ENCODE measurements around the gene GRPEL2.
A peak's percentile ranks its signal among the peaks of the same experiment; 100 is the strongest.
"Not testable (repeated sequence)": the region's sequence is repeated elsewhere in the genome, so short reads cannot be mapped to it uniquely, and the experiment has no call there.

GRPEL2 gene

DNA sequence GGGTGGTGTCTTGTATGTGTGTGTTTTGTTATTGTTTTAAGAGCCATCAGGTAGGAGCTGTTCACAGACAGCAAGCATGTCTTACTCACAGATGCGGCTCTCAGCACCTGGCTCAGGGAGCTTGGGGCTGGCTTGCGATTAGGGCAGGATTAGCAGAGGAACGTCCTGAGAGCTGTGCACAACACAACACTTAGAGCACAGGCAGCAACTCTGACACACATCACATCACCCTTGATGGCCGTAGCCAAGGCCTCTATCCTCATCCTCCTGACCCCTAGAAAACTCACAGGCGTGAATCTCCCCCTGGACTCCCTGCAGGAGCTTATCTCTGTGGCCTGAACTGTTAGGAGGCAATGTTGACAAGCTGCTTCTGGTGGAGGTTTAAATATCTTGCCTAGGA is 40.9 kb downstream of the GRPEL2 start:
- no peak for DNase-seq (ENCODE audit: low read depth)
- TF ChIP-seq, protein P1, sequence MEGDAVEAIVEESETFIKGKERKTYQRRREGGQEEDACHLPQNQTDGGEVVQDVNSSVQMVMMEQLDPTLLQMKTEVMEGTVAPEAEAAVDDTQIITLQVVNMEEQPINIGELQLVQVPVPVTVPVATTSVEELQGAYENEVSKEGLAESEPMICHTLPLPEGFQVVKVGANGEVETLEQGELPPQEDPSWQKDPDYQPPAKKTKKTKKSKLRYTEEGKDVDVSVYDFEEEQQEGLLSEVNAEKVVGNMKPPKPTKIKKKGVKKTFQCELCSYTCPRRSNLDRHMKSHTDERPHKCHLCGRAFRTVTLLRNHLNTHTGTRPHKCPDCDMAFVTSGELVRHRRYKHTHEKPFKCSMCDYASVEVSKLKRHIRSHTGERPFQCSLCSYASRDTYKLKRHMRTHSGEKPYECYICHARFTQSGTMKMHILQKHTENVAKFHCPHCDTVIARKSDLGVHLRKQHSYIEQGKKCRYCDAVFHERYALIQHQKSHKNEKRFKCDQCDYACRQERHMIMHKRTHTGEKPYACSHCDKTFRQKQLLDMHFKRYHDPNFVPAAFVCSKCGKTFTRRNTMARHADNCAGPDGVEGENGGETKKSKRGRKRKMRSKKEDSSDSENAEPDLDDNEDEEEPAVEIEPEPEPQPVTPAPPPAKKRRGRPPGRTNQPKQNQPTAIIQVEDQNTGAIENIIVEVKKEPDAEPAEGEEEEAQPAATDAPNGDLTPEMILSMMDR (IDR thresholded peaks at IDR 0.05; ENCODE audit: low read length, missing control alignments): no peak
- no peak overlapping the region for H3K4me3 ChIP-seq (replicated peaks; ENCODE audit: low read depth, low read length)

DNA sequence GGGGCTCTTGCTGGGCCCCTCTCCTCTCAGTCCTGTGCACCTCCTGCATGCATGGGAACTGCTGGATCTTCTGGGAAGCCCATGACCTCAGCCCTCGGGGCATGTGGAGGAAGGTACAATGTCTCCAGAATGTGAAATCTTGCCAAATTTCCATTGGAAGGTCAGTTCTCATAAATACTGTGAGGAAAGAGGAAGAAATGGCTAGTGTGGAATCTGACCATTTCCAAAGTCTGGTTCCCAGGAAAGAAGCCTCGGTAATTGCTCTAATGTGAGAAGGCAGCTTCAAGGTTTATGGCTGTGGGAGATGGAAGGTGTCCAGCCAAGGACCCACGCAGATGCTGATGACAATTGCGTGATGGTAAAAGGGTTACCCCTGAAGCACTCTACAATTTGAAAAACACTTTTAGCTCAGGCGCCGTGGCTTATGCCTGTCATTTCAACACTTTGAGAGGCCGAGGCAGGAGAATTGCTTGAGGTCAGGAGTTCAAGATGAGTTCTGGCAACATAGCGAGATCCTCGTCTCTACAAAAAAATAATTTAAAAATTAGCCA is 41.9 kb downstream of the GRPEL2 start:
- DNase-seq (ENCODE audit: low read depth): peak; percentile 84
- TF ChIP-seq, protein P1 (IDR thresholded peaks at IDR 0.05; ENCODE audit: low read length, missing control alignments): no peak
- no peak overlapping the region for H3K4me3 ChIP-seq (replicated peaks; ENCODE audit: low read depth, low read length)

DNA sequence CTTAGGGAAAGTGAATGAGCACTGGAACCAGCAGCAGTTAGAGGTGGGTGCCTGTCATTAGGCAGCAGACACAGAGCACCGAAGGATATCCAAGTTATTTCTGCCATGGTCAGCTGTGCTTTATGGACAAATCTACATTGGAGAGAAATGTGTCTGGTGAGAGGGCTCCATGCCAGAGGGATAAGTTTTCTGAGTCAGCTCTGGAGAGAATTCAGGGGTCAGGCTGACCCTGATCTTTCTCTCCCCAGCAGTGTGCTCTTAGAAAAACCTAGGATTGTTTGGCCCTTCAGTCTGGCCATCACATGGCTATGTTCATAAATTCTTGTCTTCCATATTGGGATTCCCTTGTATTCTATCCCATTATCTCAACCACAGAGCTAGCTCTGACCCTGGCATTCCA is 42.7 kb downstream of the GRPEL2 start:
- H3K4me3 ChIP-seq (replicated peaks; ENCODE audit: low read depth, low read length): no peak overlapping the region

DNA sequence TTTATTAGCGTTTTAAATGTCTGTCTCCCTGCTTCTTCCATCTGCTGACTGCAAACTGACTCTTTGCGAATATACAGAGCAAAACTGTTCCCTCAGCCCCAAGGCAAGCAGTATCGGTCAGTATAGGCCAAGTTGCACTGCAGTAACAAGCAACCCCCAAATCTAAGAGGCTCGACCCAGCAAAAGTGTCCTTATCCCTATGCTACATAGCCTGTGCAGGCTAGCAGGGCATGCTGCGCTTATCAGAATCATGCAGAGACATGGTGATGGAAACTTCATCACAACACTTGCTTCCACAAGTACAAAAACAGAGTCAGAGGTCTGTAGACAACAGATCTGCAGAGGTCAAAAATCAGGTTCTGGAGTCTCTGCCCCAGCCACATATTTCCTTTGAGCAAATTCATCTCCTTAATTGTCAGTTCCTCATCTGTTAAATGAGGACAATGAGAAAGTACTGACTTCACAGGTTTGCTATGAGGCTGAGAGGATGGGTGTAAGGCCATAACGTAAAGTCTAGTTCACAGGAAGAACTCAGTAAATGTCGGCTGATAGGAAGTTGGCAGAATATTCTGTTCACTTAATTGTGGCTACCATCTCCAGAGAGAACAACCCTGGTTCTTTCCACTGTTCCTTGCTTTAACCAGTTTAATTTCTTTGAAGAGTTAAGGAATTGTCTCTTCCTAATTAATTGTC is 43.3 kb downstream of the GRPEL2 start:
- TF ChIP-seq, protein P1 (IDR thresholded peaks at IDR 0.05; ENCODE audit: low read length, missing control alignments): no peak
- H3K4me3 ChIP-seq (replicated peaks; ENCODE audit: low read depth, low read length): no peak overlapping the region
- no peak for DNase-seq (ENCODE audit: low read depth)

More for the DNA sequence above, 42.7 kb downstream of the GRPEL2 start:
- TF ChIP-seq, protein P1 (IDR thresholded peaks at IDR 0.05; ENCODE audit: low read length, missing control alignments): no peak
- DNase-seq (ENCODE audit: low read depth): peak; percentile 77

DNA sequence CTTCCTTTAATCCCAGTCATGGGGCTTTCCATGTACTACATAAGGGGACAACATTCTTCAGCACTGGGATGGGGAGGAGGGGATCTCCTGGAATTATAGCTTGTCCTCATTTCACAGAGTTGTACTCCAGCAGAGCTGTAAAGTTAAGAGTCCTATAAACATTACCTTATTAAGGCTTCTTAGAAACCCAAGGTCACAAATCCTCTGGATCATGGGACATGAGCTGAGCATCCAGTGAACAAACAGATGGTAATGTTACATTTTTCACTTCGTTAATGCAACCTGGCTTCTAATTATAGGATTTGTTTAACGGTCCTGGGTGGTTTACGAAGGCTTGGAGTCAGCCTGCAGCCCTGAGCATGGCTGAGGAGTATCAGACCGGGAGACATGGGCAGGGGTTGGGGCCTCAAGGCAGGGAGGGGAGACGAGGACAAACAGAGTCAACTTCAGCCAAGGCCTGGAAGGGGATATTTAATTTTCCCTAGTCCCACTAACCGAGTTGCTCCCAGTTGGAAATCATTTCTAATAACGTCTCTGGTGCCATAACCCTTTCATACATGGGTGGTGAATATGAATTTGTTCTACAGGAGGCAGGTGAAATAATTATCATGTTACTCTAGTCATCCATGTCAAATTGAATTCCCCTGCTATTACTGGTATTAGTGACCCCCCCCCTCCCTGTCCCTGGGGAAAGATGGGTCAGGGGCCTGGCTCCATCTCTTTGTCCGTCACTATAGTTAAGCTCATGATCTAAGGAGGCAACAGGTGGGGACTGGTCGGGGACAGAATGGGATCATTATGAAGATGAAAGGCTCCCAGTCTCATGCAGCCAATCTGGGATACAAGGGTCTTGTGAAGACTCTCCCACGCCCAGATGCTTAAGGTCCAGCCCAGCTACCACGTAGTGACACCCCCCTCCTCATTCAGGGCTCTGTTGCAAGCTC is 44.5 kb downstream of the GRPEL2 start:
- DNase-seq (ENCODE audit: low read depth): no peak
- H3K4me3 ChIP-seq (replicated peaks; ENCODE audit: low read depth, low read length): no peak overlapping the region
- TF ChIP-seq, protein P1 (IDR thresholded peaks at IDR 0.05; ENCODE audit: low read length, missing control alignments): no peak

DNA sequence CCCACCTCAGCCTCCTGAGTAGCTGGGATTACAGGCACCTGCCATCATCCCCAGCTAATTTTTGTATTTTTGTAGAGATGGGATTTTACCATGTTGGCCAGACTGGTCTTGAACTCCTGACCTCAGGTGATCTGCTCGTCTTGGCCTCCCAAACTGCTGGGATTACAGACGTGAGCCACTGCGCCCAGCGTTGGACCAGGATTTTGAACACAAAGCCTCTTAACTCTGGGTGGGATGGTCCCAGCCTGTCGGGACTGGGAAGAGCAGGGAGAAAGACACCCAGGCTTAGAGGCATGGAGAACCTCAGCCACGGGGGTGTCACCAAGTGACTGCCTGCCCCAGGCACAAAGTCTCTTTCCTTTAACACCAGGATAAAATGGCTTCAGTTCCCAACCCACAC is 45.8 kb downstream of the GRPEL2 start:
- H3K4me3 ChIP-seq (replicated peaks; ENCODE audit: low read depth, low read length); DNase-seq (ENCODE audit: low read depth): not testable (repeated sequence)

DNA sequence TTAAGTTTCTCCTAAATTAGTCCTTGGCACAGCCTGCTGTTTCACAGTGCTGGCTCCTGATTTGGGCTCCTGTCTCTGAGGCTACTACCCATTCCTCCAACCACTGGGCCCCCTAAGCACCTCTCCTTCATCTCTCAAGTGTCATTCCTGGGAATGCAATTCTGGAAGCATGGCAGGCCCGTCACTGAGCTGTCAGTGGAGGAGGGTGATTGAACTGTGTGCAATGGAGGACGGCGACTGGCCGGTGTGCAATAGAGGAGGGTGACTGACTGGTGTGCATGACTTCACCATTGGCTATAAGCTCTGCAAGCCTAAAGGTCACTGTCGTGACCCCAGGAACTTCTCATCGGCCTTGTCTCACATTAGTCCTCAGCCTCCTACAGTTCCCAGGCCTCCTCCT is 46.2 kb downstream of the GRPEL2 start:
- TF ChIP-seq, protein P1 (IDR thresholded peaks at IDR 0.05; ENCODE audit: low read length, missing control alignments): no peak
- no peak for DNase-seq (ENCODE audit: low read depth)
- H3K4me3 ChIP-seq (replicated peaks; ENCODE audit: low read depth, low read length): no peak overlapping the region
